Kidney (tissue), 14 donors: ENCODE measurements around the gene LITAF. TPM values are rescaled to one million over a fixed set of nuclear protein-coding genes. Genes with fewer than 3 reads are reported as not detected.

ENCODE experiments used
- DNase-seq, 5 donors: peaks; one replicate each; pipeline ENCODE4 v3.0.0-alpha.2; 2013 to 2020
- FAIRE-seq: peaks from 2 replicates; lab custom pipeline; 2012; peaks lifted over from hg19 to GRCh38; lab: Jason Lieb, UNC
- H3K27ac ChIP-seq, 2 donors: one replicate each; pipeline ENCODE4 v1.7.0; 2013; ENCODE audit warnings: low read depth in 2 of 2, low read length in 2 of 2, inconsistent platforms in 1 of 2
- H3K27me3 ChIP-seq: one replicate; pipeline ENCODE4 v1.7.1; 2013; ENCODE audit warnings: low read length, inconsistent platforms; ENCODE audit not compliant: control insufficient read depth, insufficient read depth
- H3K36me3 ChIP-seq, 3 donors: one replicate each; pipeline versions ENCODE4 v1.7.0 to v1.7.1; 2013; ENCODE audit warnings: low read length in 3 of 3, control low read depth in 1 of 3, inconsistent platforms in 1 of 3; ENCODE audit not compliant: insufficient read depth in 3 of 3, control insufficient read depth in 2 of 3
- H3K4me1 ChIP-seq, 3 donors: one replicate each; pipeline versions ENCODE4 v1.7.0 to v1.7.1; 2013; ENCODE audit warnings: low read length in 3 of 3, inconsistent platforms in 1 of 3, low read depth in 1 of 3; ENCODE audit not compliant: control insufficient read depth in 2 of 3, insufficient read depth in 2 of 3
- H3K4me3 ChIP-seq, 3 donors: one replicate each; pipeline versions ENCODE4 v1.7.0 to v1.8.1; 2013; ENCODE audit warnings: low read length in 3 of 3, control low read depth in 1 of 3, inconsistent platforms in 1 of 3
- H3K9ac ChIP-seq, 3 donors: one replicate each; pipeline versions ENCODE4 v1.7.0 to v1.7.1; 2013; ENCODE audit warnings: low read length in 3 of 3, control low read depth in 1 of 3, inconsistent platforms in 1 of 3
- H3K9me3 ChIP-seq, 3 donors: one replicate each; pipeline versions ENCODE4 v1.7.0 to v1.7.1; 2013; ENCODE audit warnings: low read length in 3 of 3, control low read depth in 1 of 3, inconsistent platforms in 1 of 3; ENCODE audit not compliant: control insufficient read depth in 2 of 3, insufficient read depth in 1 of 3
- CTCF ChIP-seq: IDR thresholded peaks from 3 replicates; pipeline ENCODE4 v1.5.1; 2012; ENCODE audit warnings: mild to moderate bottlenecking, moderate library complexity, borderline replicate concordance; ENCODE audit not compliant: insufficient read depth; ENCODE audit errors: extremely low read depth
- intact Hi-C: fragments of 100-400 bp; cut with DNase I; formaldehyde crosslinking; loops from one replicate; pipeline ENCODE4 v1.11.1; 2022
- polyA plus RNA-seq: library from polyadenylated mRNA; stranded (reverse); fragments of 350-450 nt; fragmentation: Illumina TruSeq; extraction: RNeasy Lipid Tissue Mini Kit (QIAGEN cat#74804); gene quantifications from one replicate; pipeline ENCODE4 v1.2.3, GENCODE V29; 2014; ENCODE audit warnings: low read depth, low replicate concordance; ENCODE audit not compliant: insufficient read depth
- total RNA-seq: library from RNA; stranded (reverse); fragmentation: NEBNext Ultra II Directional; extraction: Animal tissue kit (Norgen Biotek cat#: 25700); gene quantifications from one replicate; pipeline ENCODE4 v1.2.1, GENCODE V29; 2021
- donor health status: control.
- donor health status: control.
- donor health status: control.
- donor health status: control.
- donor health status: control.
- donor health status: DM: yes; HTN: yes; CAD: no.
- donor health status: Normal renal cell carcinoma (clear cell type).

The LITAF gene
- total and polyA plus RNA-seq, 2 donors from 2014 or later: 121 to 171 TPM

- TF ChIP-seq CTCF: no peak
- peak in 1 of 5 donors; percentile 83 for DNase-seq
- peak overlapping the region; percentile 95 to 97 for H3K27ac ChIP-seq
- H3K9ac ChIP-seq: peak overlapping the region in 1 of 3 donors; percentile 47
- H3K36me3 ChIP-seq: no peaks in the 10 kb centered on the region
- H3K4me3 ChIP-seq: no peak overlapping the region
- intact Hi-C loops: no loop called here
- no peaks in the 10 kb centered on the region for H3K9me3 ChIP-seq
- FAIRE-seq: no peak
- H3K27me3 ChIP-seq: no peaks in the 10 kb centered on the region
- peaks cover 2 to 26% (median 17%) of the 10 kb centered on the region in 3 donors for H3K4me1 ChIP-seq
Measured at GRCh38 chr16:11613381-11614303, 26.9 kb upstream of the LITAF start.

- no peaks in the 10 kb centered on the region for H3K9me3 ChIP-seq
- H3K4me1 ChIP-seq: peaks cover 2 to 26% (median 19%) of the 10 kb centered on the region in 3 donors
- FAIRE-seq (no peak), DNase-seq (no peak)
- no peak for TF ChIP-seq CTCF
- no peaks in the 10 kb centered on the region for H3K36me3 ChIP-seq
- H3K27me3 ChIP-seq: no peaks in the 10 kb centered on the region
- no peak overlapping the region for H3K4me3 ChIP-seq
- peak overlapping the region in 1 of 3 donors; percentile 47 for H3K9ac ChIP-seq
- intact Hi-C loops: no loop called here
- peak overlapping the region; percentile 95 to 97 for H3K27ac ChIP-seq
Measured at GRCh38 chr16:11612665-11613025, 25.9 kb upstream of the LITAF start.

- Histone ChIP-seq H3K4me3 (no peak overlapping the region), H3K9me3 (no peaks in the 10 kb centered on the region), H3K27me3 (no peaks in the 10 kb centered on the region), H3K27ac (peak overlapping the region; percentile 95 to 97), H3K9ac (peak overlapping the region in 1 of 3 donors; percentile 62), H3K36me3 (no peaks in the 10 kb centered on the region), H3K4me1 (peaks cover 2 to 26% (median 19%) of the 10 kb centered on the region in 3 donors)
- no peak for TF ChIP-seq CTCF
- intact Hi-C loops: no loop called here
- FAIRE-seq (no peak), DNase-seq (peak in 4 of 5 donors; percentile 49 to 94 (median 68))
Measured at GRCh38 chr16:11611871-11612664, 25.3 kb upstream of the LITAF start.
